Neural cell (in vitro differentiated cells): ENCODE measurements around the gene S100A13. TPM values are rescaled to one million over a fixed set of nuclear protein-coding genes. Genes with fewer than 3 reads are reported as not detected.

Source experiments
- H2AFZ ChIP-seq: fragments of 200-600, 300-800 bp; sonication (generic), shearing (Covaris generic); 2 replicates; pipeline ENCODE4 v1.6.0; 2014; ENCODE audit warnings: low read depth, mild to moderate bottlenecking, antibody characterized with exemption, low read length, moderate library complexity
- H3F3A ChIP-seq: fragments of 200-600 bp; shearing (Covaris generic); 2 replicates; pipeline ENCODE4 v1.6.1; 2016; ENCODE audit warnings: mild to moderate bottlenecking, moderate library complexity, mixed read lengths, antibody characterized with exemption, low read length; ENCODE audit not compliant: insufficient read depth, poor library complexity, severe bottlenecking
- H3K27ac ChIP-seq: fragments of 200-600, 300-800 bp; sonication (generic), shearing (Covaris generic); 2 replicates; pipeline ENCODE4 v1.5.1; 2014; ENCODE audit warnings: mild to moderate bottlenecking, low read length, moderate library complexity
- H3K27me3 ChIP-seq: fragments of 300-800, 200-600 bp; sonication (generic), shearing (Covaris generic); 2 replicates; pipeline ENCODE4 v1.6.0; 2014; ENCODE audit warnings: mild to moderate bottlenecking, low read depth, low read length, moderate library complexity; ENCODE audit not compliant: insufficient read depth
- H3K36me3 ChIP-seq: fragments of 300-800, 200-600 bp; sonication (generic), shearing (Covaris generic); 2 replicates; pipeline ENCODE4 v1.5.1; 2014; ENCODE audit warnings: mild to moderate bottlenecking, antibody characterized with exemption, low read length, moderate library complexity; ENCODE audit not compliant: insufficient read depth
- H3K4me2 ChIP-seq: fragments of 300-800, 200-600 bp; sonication (generic), shearing (Covaris generic); 2 replicates; pipeline ENCODE4 v1.6.0; 2014; ENCODE audit warnings: mild to moderate bottlenecking, low read length
- H3K4me3 ChIP-seq: fragments of 300-800, 200-600 bp; sonication (generic), shearing (Covaris generic); 2 replicates; pipeline ENCODE4 v1.5.1; 2014; ENCODE audit warnings: mild to moderate bottlenecking, low read length, moderate library complexity
- H3K79me2 ChIP-seq: fragments of 200-600 bp; shearing (Covaris generic); replicated peaks from 2 replicates; pipeline ENCODE4 v1.6.0; 2014; ENCODE audit warnings: mild to moderate bottlenecking, low read length, moderate library complexity; ENCODE audit not compliant: insufficient read depth
- H3K9ac ChIP-seq: fragments of 300-800, 200-600 bp; sonication (generic), shearing (Covaris generic); 2 replicates; pipeline ENCODE4 v1.6.1; 2016; ENCODE audit warnings: mild to moderate bottlenecking, low read length, mixed read lengths
- H3K9me2 ChIP-seq: fragments of 200-600 bp; shearing (Covaris generic); 2 replicates; pipeline ENCODE4 v1.6.1; 2016; ENCODE audit warnings: mild to moderate bottlenecking, low read length, mixed read lengths; ENCODE audit not compliant: insufficient read depth
- H3K9me3 ChIP-seq: fragments of 200-600, 300-800 bp; sonication (generic), shearing (Covaris generic); 2 replicates; pipeline ENCODE4 v1.6.1; 2016; ENCODE audit warnings: mild to moderate bottlenecking, mixed run types, low read length, moderate library complexity, mixed read lengths
- H4K20me1 ChIP-seq: fragments of 200-600 bp; shearing (Covaris generic); 2 replicates; pipeline ENCODE4 v1.6.1; 2016; ENCODE audit warnings: mild to moderate bottlenecking, mixed run types; ENCODE audit not compliant: insufficient read depth
- EP300 ChIP-seq: fragments of 450-650 bp; conservative IDR thresholded peaks from 2 replicates; pipeline ENCODE4 v1.6.1; 2014; ENCODE audit warnings: antibody characterized with exemption, mild to moderate bottlenecking, moderate library complexity; ENCODE audit not compliant: poor library complexity, severe bottlenecking
- EZH2 ChIP-seq: fragments of 200-600, 300-800 bp; shearing (Covaris generic), sonication (generic); IDR thresholded peaks from 2 replicates; pipeline ENCODE4 v1.6.1; 2014; ENCODE audit warnings: antibody characterized with exemption, low read length, borderline replicate concordance, mild to moderate bottlenecking; ENCODE audit not compliant: insufficient read depth, poor library complexity, severe bottlenecking
- MXI1 ChIP-seq: fragments of 450-650 bp; conservative IDR thresholded peaks from 2 replicates; pipeline ENCODE4 v1.6.1; 2014; ENCODE audit warnings: antibody characterized with exemption, mild to moderate bottlenecking; ENCODE audit not compliant: poor library complexity, severe bottlenecking
- POLR2AphosphoS5 ChIP-seq: IDR thresholded peaks from 2 replicates; pipeline ENCODE4 v1.6.1; 2012
- RAD21 ChIP-seq: fragments of 450-650 bp; conservative IDR thresholded peaks from 2 replicates; pipeline ENCODE4 v1.6.1; 2014; ENCODE audit warnings: antibody characterized with exemption, mild to moderate bottlenecking, moderate library complexity
- SMC3 ChIP-seq: fragments of 450-650 bp; conservative IDR thresholded peaks from 2 replicates; pipeline ENCODE4 v1.6.1; 2014; ENCODE audit warnings: antibody characterized with exemption, mild to moderate bottlenecking, moderate library complexity; ENCODE audit not compliant: poor library complexity
- TAF1 ChIP-seq: IDR thresholded peaks from 2 replicates; pipeline ENCODE4 v1.6.1; 2012; ENCODE audit warnings: low read depth
- polyA plus RNA-seq: library from polyadenylated mRNA; depleted of rRNA; stranded (reverse); fragments of >200 nt; gene quantifications from 2 replicates; pipeline ENCODE4 v1.2.3, GENCODE V29; 2014
- TF ChIP-seq, protein P1 (sequence below): fragments of 450-650 bp; IDR thresholded peaks from 2 replicates; pipeline ENCODE4 v1.5.1; 2014; ENCODE audit warnings: antibody characterized with exemption, mild to moderate bottlenecking, moderate library complexity; ENCODE audit not compliant: poor library complexity, severe bottlenecking
- TF ChIP-seq, protein P2 (sequence below): IDR thresholded peaks from 2 replicates; pipeline ENCODE4 v1.6.1; 2012; ENCODE audit warnings: borderline replicate concordance

Gene S100A13
- polyA plus RNA-seq, 1 donor from 2014 or later: 2.1 TPM

DNA sequence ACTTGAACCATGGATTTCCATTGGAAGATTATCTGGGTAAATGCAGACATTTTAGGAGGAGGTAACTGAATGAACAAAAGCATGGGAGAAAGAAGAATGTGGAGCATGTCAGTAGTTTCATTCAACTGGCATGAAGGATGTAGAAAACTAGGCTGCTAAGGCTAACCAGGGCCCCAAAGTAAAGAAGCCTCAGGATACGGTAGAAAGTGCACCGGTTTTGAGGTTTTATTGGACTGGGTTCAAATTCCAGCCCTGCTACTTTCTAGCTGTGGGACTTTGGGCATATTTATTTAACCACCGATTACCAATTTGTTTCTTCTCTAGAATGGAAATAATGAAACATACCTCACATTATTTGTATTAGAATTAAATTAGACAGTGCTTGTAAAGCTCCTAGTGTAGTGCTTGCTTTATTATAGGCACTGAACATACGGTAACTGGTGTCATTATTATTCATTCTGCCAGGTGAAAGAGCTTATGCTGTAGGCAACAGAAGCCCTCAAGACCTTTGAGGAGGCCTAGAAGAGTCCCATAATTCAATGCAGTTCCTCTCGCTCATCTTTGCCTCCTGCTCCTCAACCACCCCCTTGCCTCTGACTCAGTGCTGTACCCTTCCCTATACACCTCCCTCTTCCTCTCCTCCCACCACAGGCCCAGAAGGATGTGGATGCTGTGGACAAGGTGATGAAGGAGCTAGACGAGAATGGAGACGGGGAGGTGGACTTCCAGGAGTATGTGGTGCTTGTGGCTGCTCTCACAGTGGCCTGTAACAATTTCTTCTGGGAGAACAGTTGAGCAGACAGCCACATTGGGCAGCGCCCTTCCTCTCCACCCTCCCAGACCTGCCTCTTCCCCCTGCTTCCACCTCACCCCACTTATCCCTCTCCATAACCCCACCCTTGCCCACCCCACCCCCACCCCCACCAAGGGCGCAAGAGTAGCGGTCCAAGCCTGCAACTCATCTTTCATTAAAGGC lies 4.0 kb upstream of the S100A13 start:
- H3K9ac ChIP-seq: no peak overlapping the region
- no peaks in the 10 kb centered on the region for H3K27me3 ChIP-seq
- no peak overlapping the region for H3K27ac ChIP-seq
- H3K4me2 ChIP-seq: no peak overlapping the region
- H2AFZ ChIP-seq: no peak overlapping the region
- no peaks in the 10 kb centered on the region for H3K9me3 ChIP-seq
- H3F3A ChIP-seq: no peaks in the 10 kb centered on the region
- TF ChIP-seq POLR2AphosphoS5 (no peak), RAD21 (no peak), EZH2 (no peak), TAF1 (no peak), SMC3 (no peak), EP300 (no peak), MXI1 (no peak)
- TF ChIP-seq, protein P1, sequence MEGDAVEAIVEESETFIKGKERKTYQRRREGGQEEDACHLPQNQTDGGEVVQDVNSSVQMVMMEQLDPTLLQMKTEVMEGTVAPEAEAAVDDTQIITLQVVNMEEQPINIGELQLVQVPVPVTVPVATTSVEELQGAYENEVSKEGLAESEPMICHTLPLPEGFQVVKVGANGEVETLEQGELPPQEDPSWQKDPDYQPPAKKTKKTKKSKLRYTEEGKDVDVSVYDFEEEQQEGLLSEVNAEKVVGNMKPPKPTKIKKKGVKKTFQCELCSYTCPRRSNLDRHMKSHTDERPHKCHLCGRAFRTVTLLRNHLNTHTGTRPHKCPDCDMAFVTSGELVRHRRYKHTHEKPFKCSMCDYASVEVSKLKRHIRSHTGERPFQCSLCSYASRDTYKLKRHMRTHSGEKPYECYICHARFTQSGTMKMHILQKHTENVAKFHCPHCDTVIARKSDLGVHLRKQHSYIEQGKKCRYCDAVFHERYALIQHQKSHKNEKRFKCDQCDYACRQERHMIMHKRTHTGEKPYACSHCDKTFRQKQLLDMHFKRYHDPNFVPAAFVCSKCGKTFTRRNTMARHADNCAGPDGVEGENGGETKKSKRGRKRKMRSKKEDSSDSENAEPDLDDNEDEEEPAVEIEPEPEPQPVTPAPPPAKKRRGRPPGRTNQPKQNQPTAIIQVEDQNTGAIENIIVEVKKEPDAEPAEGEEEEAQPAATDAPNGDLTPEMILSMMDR: no peak
- TF ChIP-seq, protein P2, sequence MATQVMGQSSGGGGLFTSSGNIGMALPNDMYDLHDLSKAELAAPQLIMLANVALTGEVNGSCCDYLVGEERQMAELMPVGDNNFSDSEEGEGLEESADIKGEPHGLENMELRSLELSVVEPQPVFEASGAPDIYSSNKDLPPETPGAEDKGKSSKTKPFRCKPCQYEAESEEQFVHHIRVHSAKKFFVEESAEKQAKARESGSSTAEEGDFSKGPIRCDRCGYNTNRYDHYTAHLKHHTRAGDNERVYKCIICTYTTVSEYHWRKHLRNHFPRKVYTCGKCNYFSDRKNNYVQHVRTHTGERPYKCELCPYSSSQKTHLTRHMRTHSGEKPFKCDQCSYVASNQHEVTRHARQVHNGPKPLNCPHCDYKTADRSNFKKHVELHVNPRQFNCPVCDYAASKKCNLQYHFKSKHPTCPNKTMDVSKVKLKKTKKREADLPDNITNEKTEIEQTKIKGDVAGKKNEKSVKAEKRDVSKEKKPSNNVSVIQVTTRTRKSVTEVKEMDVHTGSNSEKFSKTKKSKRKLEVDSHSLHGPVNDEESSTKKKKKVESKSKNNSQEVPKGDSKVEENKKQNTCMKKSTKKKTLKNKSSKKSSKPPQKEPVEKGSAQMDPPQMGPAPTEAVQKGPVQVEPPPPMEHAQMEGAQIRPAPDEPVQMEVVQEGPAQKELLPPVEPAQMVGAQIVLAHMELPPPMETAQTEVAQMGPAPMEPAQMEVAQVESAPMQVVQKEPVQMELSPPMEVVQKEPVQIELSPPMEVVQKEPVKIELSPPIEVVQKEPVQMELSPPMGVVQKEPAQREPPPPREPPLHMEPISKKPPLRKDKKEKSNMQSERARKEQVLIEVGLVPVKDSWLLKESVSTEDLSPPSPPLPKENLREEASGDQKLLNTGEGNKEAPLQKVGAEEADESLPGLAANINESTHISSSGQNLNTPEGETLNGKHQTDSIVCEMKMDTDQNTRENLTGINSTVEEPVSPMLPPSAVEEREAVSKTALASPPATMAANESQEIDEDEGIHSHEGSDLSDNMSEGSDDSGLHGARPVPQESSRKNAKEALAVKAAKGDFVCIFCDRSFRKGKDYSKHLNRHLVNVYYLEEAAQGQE: no peak
- H3K4me3 ChIP-seq: no peak overlapping the region
- peaks cover under 1% of the 10 kb centered on the region for H3K36me3 ChIP-seq
- H4K20me1 ChIP-seq: no peaks in the 10 kb centered on the region
- H3K9me2 ChIP-seq: no peaks in the 10 kb centered on the region
- H3K79me2 ChIP-seq: peaks cover 23% of the 10 kb centered on the region

DNA sequence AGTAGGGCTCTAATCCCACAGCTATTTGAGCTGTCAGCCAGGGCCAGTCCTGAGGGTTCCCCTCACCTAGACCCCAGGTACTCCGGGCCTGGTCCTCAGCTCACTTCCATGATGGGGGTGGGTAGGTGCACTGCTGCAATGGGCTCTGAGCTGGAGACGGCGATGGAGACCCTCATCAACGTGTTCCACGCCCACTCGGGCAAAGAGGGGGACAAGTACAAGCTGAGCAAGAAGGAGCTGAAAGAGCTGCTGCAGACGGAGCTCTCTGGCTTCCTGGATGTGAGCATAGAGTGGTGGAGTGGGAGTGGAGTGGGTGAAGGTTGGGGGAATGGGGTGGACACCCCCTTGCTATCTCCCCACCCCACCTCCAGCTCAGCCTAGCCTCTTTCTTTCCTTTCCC lies 3.1 kb upstream of the S100A13 start:
- TF ChIP-seq, protein P2: no peak
- TF ChIP-seq RAD21 (no peak), MXI1 (no peak), TAF1 (no peak), EZH2 (no peak), POLR2AphosphoS5 (no peak), SMC3 (no peak), EP300 (no peak)
- TF ChIP-seq, protein P1: no peak
- Histone ChIP-seq H3K27me3 (no peaks in the 10 kb centered on the region), H3K9ac (no peak overlapping the region), H2AFZ (no peak overlapping the region), H3K4me2 (no peak overlapping the region), H3K9me2 (no peaks in the 10 kb centered on the region), H4K20me1 (no peaks in the 10 kb centered on the region), H3F3A (no peaks in the 10 kb centered on the region), H3K27ac (no peak overlapping the region), H3K79me2 (peaks cover 14% of the 10 kb centered on the region), H3K4me3 (no peak overlapping the region), H3K9me3 (no peaks in the 10 kb centered on the region), H3K36me3 (no peaks in the 10 kb centered on the region)
